Loucy (cell line): ENCODE data around the gene SH3RF3.

Experiments
- H2AFZ ChIP-seq: fragments of 200-600 bp; sonication (generic); 2 replicates; pipeline ENCODE4 v1.6.0; 2016; ENCODE audit warnings: antibody characterized with exemption, mild to moderate bottlenecking, low read length, moderate library complexity
- H3F3A ChIP-seq: fragments of 200-600 bp; 2 replicates; pipeline ENCODE4 v1.6.0; 2016; ENCODE audit warnings: antibody characterized with exemption, low read depth, mild to moderate bottlenecking
- H3K27me3 ChIP-seq: fragments of 200-600 bp; sonication (generic); 2 replicates; pipeline ENCODE4 v1.6.1; 2014; ENCODE audit warnings: low read length, mild to moderate bottlenecking; ENCODE audit not compliant: insufficient read depth, poor library complexity, severe bottlenecking
- H3K36me3 ChIP-seq: fragments of 200-600 bp; sonication (generic); 2 replicates; pipeline ENCODE4 v1.6.1; 2016; ENCODE audit warnings: low read length; ENCODE audit not compliant: insufficient read depth
- H3K4me1 ChIP-seq: fragments of 200-600 bp; sonication (generic); 2 replicates; pipeline ENCODE4 v1.5.1; 2014; ENCODE audit warnings: low read length, mild to moderate bottlenecking; ENCODE audit not compliant: insufficient read depth, poor library complexity, severe bottlenecking
- H3K4me2 ChIP-seq: fragments of 200-600 bp; sonication (generic); 2 replicates; pipeline ENCODE4 v1.6.0; 2014; ENCODE audit warnings: antibody characterized with exemption, low read length, low read depth, mild to moderate bottlenecking; ENCODE audit not compliant: poor library complexity, severe bottlenecking
- H3K4me3 ChIP-seq: fragments of 200-600 bp; sonication (generic); 2 replicates; pipeline ENCODE4 v1.5.1; 2014; ENCODE audit warnings: low read length, mild to moderate bottlenecking, mixed read lengths; ENCODE audit not compliant: poor library complexity, severe bottlenecking
- H3K79me2 ChIP-seq: fragments of 200-600 bp; sonication (generic); 2 replicates; pipeline ENCODE4 v1.6.1; 2014; ENCODE audit warnings: low read length; ENCODE audit not compliant: insufficient read depth
- H3K9ac ChIP-seq: fragments of 200-600 bp; sonication (generic); 2 replicates; pipeline ENCODE4 v1.6.0; 2014; ENCODE audit warnings: mild to moderate bottlenecking, low read depth, low read length, moderate library complexity; ENCODE audit not compliant: poor library complexity, severe bottlenecking
- H3K9me2 ChIP-seq: fragments of 200-600 bp; sonication (generic); replicated peaks from 2 replicates; pipeline ENCODE4 v1.6.1; 2016; ENCODE audit warnings: low read depth, low read length, mixed read lengths
- H3K9me3 ChIP-seq: fragments of 200-600 bp; sonication (generic); 2 replicates; pipeline ENCODE4 v1.6.1; 2014; ENCODE audit warnings: mild to moderate bottlenecking, antibody characterized with exemption, low read length, low read depth; ENCODE audit not compliant: insufficient read depth
- H4K20me1 ChIP-seq: fragments of 200-600 bp; sonication (generic); 2 replicates; pipeline ENCODE4 v1.6.0; 2014; ENCODE audit warnings: antibody characterized with exemption, low read length, mild to moderate bottlenecking; ENCODE audit not compliant: insufficient read depth, poor library complexity, severe bottlenecking
- CTCF ChIP-seq: fragments of 200-600 bp; sonication (generic); conservative IDR thresholded peaks from 2 replicates; pipeline ENCODE4 v1.5.1; 2014; ENCODE audit warnings: mild to moderate bottlenecking, antibody characterized with exemption, low read length
- EZH2phosphoT487 ChIP-seq: fragments of 200-600 bp; IDR thresholded peaks from 2 replicates; pipeline ENCODE4 v1.6.1; 2018; ENCODE audit warnings: antibody characterized with exemption, mild to moderate bottlenecking, moderate library complexity, borderline replicate concordance

Gene SH3RF3

GRCh38 chr2:109448946-109449788, 320.2 kb downstream of the SH3RF3 start:
- H3K79me2 ChIP-seq, result no peaks in the 10 kb centered on the region
- no peaks in the 10 kb centered on the region for H3K36me3 ChIP-seq
- H3K4me1 ChIP-seq, result peaks cover 29% of the 10 kb centered on the region
- H3K27me3 ChIP-seq, result no peaks in the 10 kb centered on the region
- H3F3A ChIP-seq, result no peaks in the 10 kb centered on the region
- H2AFZ ChIP-seq, result no peak overlapping the region
- H3K4me2 ChIP-seq, result no peak overlapping the region
- H4K20me1 ChIP-seq, result no peaks in the 10 kb centered on the region
- no peak overlapping the region for H3K9ac ChIP-seq
- TF ChIP-seq CTCF (peak; percentile 73), EZH2phosphoT487 (no peak)
- 0 out of 2 replicates have a peak, but pooled peaks cover 4% of the 10 kb centered on the region for H3K9me3 ChIP-seq
- no peaks in the 10 kb centered on the region for H3K9me2 ChIP-seq
- H3K4me3 ChIP-seq, result no peak overlapping the region

GRCh38 chr2:109450574-109451273, 321.7 kb downstream of the SH3RF3 start:
- Histone ChIP-seq H4K20me1 (no peaks in the 10 kb centered on the region), H3K79me2 (no peaks in the 10 kb centered on the region), H3K9ac (peak overlapping the region; percentile 53), H3K27me3 (no peaks in the 10 kb centered on the region), H3K4me1 (peaks cover 29% of the 10 kb centered on the region), H3K4me2 (no peak overlapping the region), H2AFZ (no peak overlapping the region), H3K9me2 (no peaks in the 10 kb centered on the region), H3F3A (no peaks in the 10 kb centered on the region), H3K36me3 (no peaks in the 10 kb centered on the region), H3K9me3 (no peaks in the 10 kb centered on the region), H3K4me3 (no peak overlapping the region)
- TF ChIP-seq CTCF (no peak), EZH2phosphoT487 (no peak)

GRCh38 chr2:109451671-109452070, 322.7 kb downstream of the SH3RF3 start:
- Histone ChIP-seq H3K36me3 (no peaks in the 10 kb centered on the region), H3K4me2 (peak overlapping the region; percentile 37)

More at GRCh38 chr2:109451671-109452070, 322.7 kb downstream of the SH3RF3 start:
- Histone ChIP-seq H3K9ac (peak overlapping the region; percentile 53), H3F3A (no peaks in the 10 kb centered on the region), H3K4me3 (no peak overlapping the region), H3K79me2 (no peaks in the 10 kb centered on the region), H3K4me1 (peaks cover 29% of the 10 kb centered on the region), H4K20me1 (no peaks in the 10 kb centered on the region), H2AFZ (0 out of 2 replicates have a peak overlapping the region, but pooled peaks have one; percentile 8), H3K9me3 (no peaks in the 10 kb centered on the region), H3K9me2 (no peaks in the 10 kb centered on the region), H3K27me3 (no peaks in the 10 kb centered on the region)
- TF ChIP-seq CTCF (no peak), EZH2phosphoT487 (no peak)
